Measurements from ENCODE around the gene TTC22. TPM values are rescaled to one million over a fixed set of nuclear protein-coding genes. Genes with fewer than 3 reads are reported as not detected.

The TTC22 gene
- total and polyA plus RNA-seq, 2 of the 4 experiments (the other 2 are of a cell fraction) = not detected

DNA sequence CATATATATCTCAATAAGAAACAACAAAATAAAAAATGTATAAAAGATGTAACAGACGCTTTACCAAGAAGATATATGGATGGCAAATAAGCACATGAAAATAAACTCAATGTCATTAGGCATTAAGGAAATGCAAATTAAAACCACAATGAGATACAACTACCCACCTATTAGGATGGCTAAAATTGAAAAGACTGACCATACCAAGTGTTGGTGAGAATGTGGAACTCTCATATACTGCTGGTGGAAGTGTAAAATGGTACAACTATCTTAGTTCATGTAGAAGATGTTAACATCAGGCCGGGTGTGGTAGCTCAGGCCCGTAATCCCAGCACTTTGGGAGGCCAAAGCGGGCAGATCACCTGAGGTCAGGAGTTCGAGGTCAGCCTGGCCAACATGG lies 42.3 kb upstream of the TTC22 start:
- WGBS, 2 experiments (ENCODE audit: extremely low coverage in 2 of 2, insufficient read length in 1 of 2) = no CpG with 5 or more reads among the region's 5 CpGs
- Histone ChIP-seq H3K18ac (ENCODE audit: low read depth, low read length) (no peak overlapping the region), H2BK15ac (ENCODE audit: low read depth, low read length) (no peak overlapping the region), H3K23ac (ENCODE audit: low read depth, low read length) (no peak overlapping the region), H3K4me2 (ENCODE audit: low read depth, low read length) (no peak overlapping the region), H2AFZ (replicated peaks; ENCODE audit: low read length, poor library complexity) (no peak overlapping the region), H3K27ac (ENCODE audit: insufficient read depth, low read length) (no peak overlapping the region), H2BK20ac (ENCODE audit: low read depth, low read length) (no peak overlapping the region), H3K9me1 (ENCODE audit: insufficient read depth, low read length) (no peaks in the 10 kb centered on the region; the same call in 1 of the 2 replicates), H4K5ac (ENCODE audit: low read depth, low read length) (no peak overlapping the region), H3K4me3 (ENCODE audit: insufficient read depth, low read depth, low read length) (no peak overlapping the region), H4K8ac (ENCODE audit: low read depth in 2 of 2, low read length in 2 of 2) (no peak overlapping the region), H2BK5ac (ENCODE audit: low read depth, low read length, poor library complexity, severe bottlenecking) (no peak overlapping the region), H3K56ac (ENCODE audit: extremely low read depth, insufficient read depth, low read length) (no peak overlapping the region), H2AK5ac (ENCODE audit: low read depth, low read length) (no peak overlapping the region), H4K91ac (ENCODE audit: insufficient read depth, low read depth, low read length) (no peak overlapping the region), H2AK9ac (replicated peaks; ENCODE audit: low read depth, low read length, poor library complexity) (no peak overlapping the region), H2BK120ac (ENCODE audit: low read depth, low read length) (no peak overlapping the region), H3K9ac (ENCODE audit: low read depth, low read length) (no peak overlapping the region), H3K4ac (ENCODE audit: low read depth, low read length) (no peak overlapping the region), H3K79me1 (ENCODE audit: low read depth in 1 of 2, low read length in 2 of 2) (no peaks in the 10 kb centered on the region), H3K4me1 (ENCODE audit: control insufficient read depth, insufficient read depth, low read length) (no peaks in the 10 kb centered on the region), H3K36me3 (ENCODE audit: control insufficient read depth, insufficient read depth, low read length) (no peaks in the 10 kb centered on the region), H3K9me3 (ENCODE audit: control insufficient read depth, insufficient read depth, low read length) (no peaks in the 10 kb centered on the region), H3K27me3 (ENCODE audit: control insufficient read depth, insufficient read depth, low read length) (peaks cover 4% of the 10 kb centered on the region), H4K20me1 (ENCODE audit: insufficient read depth, low read length) (no peaks in the 10 kb centered on the region), H3K14ac (replicated peaks; ENCODE audit: low read depth, low read length) (no peak overlapping the region)
- CTCF ChIA-PET = no interaction called here
- in situ Hi-C loops (cut with MboI; ENCODE audit: low sequenced_read_pairs) = no loop called here
- dilution Hi-C loops (cut with HindIII; ENCODE audit: low sequenced_read_pairs, unreplicated experiment) = no loop called here
- TF ChIP-seq NFE2L2 (IDR thresholded peaks at IDR 0.05; ENCODE audit: low read depth, low read length) (no peak), MAZ (IDR thresholded peaks at IDR 0.05; ENCODE audit: borderline replicate concordance, low read depth, low read length) (no peak), RAD21 (IDR thresholded peaks at IDR 0.05; ENCODE audit: low read length) (no peak), CEBPB (IDR thresholded peaks at IDR 0.05; ENCODE audit: low read depth, low read length) (no peak), FOS (IDR thresholded peaks at IDR 0.05; ENCODE audit: low read depth, low read length) (no peak), RCOR1 (IDR thresholded peaks at IDR 0.05; ENCODE audit: insufficient replicate concordance, low read length) (no peak), ELK1 (IDR thresholded peaks at IDR 0.05; ENCODE audit: borderline replicate concordance, low read depth, low read length) (no peak), SMC3 (IDR thresholded peaks at IDR 0.05; ENCODE audit: low read depth, low read length) (no peak), BHLHE40 (IDR thresholded peaks at IDR 0.05; ENCODE audit: low read depth, low read length) (no peak), MXI1 (IDR thresholded peaks at IDR 0.05; ENCODE audit: borderline replicate concordance, low read depth, low read length) (no peak), POLR2A (IDR thresholded peaks at IDR 0.05; ENCODE audit: low read depth, low read length) (no peak), CHD1 (IDR thresholded peaks at IDR 0.05; ENCODE audit: low read depth, low read length) (no peak)
- TF ChIP-seq, protein P1, sequence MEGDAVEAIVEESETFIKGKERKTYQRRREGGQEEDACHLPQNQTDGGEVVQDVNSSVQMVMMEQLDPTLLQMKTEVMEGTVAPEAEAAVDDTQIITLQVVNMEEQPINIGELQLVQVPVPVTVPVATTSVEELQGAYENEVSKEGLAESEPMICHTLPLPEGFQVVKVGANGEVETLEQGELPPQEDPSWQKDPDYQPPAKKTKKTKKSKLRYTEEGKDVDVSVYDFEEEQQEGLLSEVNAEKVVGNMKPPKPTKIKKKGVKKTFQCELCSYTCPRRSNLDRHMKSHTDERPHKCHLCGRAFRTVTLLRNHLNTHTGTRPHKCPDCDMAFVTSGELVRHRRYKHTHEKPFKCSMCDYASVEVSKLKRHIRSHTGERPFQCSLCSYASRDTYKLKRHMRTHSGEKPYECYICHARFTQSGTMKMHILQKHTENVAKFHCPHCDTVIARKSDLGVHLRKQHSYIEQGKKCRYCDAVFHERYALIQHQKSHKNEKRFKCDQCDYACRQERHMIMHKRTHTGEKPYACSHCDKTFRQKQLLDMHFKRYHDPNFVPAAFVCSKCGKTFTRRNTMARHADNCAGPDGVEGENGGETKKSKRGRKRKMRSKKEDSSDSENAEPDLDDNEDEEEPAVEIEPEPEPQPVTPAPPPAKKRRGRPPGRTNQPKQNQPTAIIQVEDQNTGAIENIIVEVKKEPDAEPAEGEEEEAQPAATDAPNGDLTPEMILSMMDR (conservative IDR thresholded peaks at IDR 0.05; ENCODE audit: low read depth, low read length) = no peak
- POLR2A ChIA-PET (ENCODE audit: unreplicated experiment) = no interaction called here
- no TSS peak for BruUV-seq (replicated peaks)
- intact Hi-C loops (cut with micrococcal nuclease) = no loop called here
- ATAC-seq (ENCODE audit: low read depth) = no peak
- DNase-seq = no peak

All from IMR-90 (cell line).